Neuronal stem cell (in vitro differentiated cells): ENCODE measurements around the gene DKKL1.
"Not testable (repeated sequence)": the region's sequence is repeated elsewhere in the genome, so short reads cannot be mapped to it uniquely, and the experiment has no call there.

ENCODE experiments used
- DNase-seq: peaks from one replicate; pipeline ENCODE4 v3.0.0-alpha.2; 2013; ENCODE audit warnings: low spot score
- H2AFZ ChIP-seq: one replicate; pipeline ENCODE4 v1.6.1; 2013; ENCODE audit warnings: mild to moderate bottlenecking, low read length, inconsistent platforms
- H2AK5ac ChIP-seq: 2 replicates; pipeline ENCODE4 v1.6.1; 2013; ENCODE audit warnings: low read depth, mild to moderate bottlenecking, inconsistent platforms, low read length, moderate library complexity, mixed read lengths
- H2BK120ac ChIP-seq: 2 replicates; pipeline ENCODE4 v1.6.1; 2013; ENCODE audit warnings: low read depth, mild to moderate bottlenecking, inconsistent platforms, low read length, moderate library complexity, mixed read lengths
- H2BK12ac ChIP-seq: one replicate; pipeline ENCODE4 v1.6.1; 2013; ENCODE audit warnings: low read length, inconsistent platforms
- H2BK15ac ChIP-seq: 2 replicates; pipeline ENCODE4 v1.6.1; 2013; ENCODE audit warnings: mild to moderate bottlenecking, low read length, inconsistent platforms, mixed read lengths
- H2BK5ac ChIP-seq: one replicate; pipeline ENCODE4 v1.6.1; 2013; ENCODE audit warnings: inconsistent platforms, mild to moderate bottlenecking, low read length, moderate library complexity
- H3K14ac ChIP-seq: one replicate; pipeline ENCODE4 v1.6.1; 2013; ENCODE audit warnings: low read length, inconsistent platforms
- H3K18ac ChIP-seq: 2 replicates; pipeline ENCODE4 v1.6.1; 2013; ENCODE audit warnings: low read length, inconsistent platforms
- H3K23ac ChIP-seq: 2 replicates; pipeline ENCODE4 v1.6.1; 2013; ENCODE audit warnings: low read depth, mild to moderate bottlenecking, mixed read lengths, low read length, inconsistent platforms; ENCODE audit not compliant: poor library complexity
- H3K27ac ChIP-seq: replicated peaks from 3 replicates; pipeline ENCODE4 v1.5.1; 2013; ENCODE audit warnings: low read length, inconsistent platforms
- H3K27me3 ChIP-seq, 3 experiments: 2 replicates each; pipeline ENCODE4 v1.6.1; 2013; ENCODE audit warnings: low read length in 3 of 3, mild to moderate bottlenecking in 2 of 3, inconsistent platforms in 1 of 3, low read depth in 1 of 3, mixed read lengths in 1 of 3, moderate library complexity in 1 of 3; ENCODE audit not compliant: control insufficient read depth in 3 of 3, insufficient read depth in 3 of 3
- H3K36me3 ChIP-seq, 2 donors: replicated peaks in 1 of 2; 2 replicates each; pipeline ENCODE4 v1.6.1; 2013; ENCODE audit warnings: low read length in 2 of 2; ENCODE audit not compliant: control insufficient read depth in 2 of 2, insufficient read depth in 2 of 2
- H3K4ac ChIP-seq: 2 replicates; pipeline ENCODE4 v1.6.1; 2013; ENCODE audit warnings: inconsistent platforms, mild to moderate bottlenecking, low read length, moderate library complexity
- H3K4me1 ChIP-seq, 2 donors: 1 replicate in 1 of 2; 2 replicates in 1 of 2; pipeline ENCODE4 v1.6.1; 2013; ENCODE audit warnings: low read length in 2 of 2, low read depth in 1 of 2; ENCODE audit not compliant: control insufficient read depth in 2 of 2, insufficient read depth in 1 of 2
- H3K4me2 ChIP-seq: one replicate; pipeline ENCODE4 v1.6.1; 2013; ENCODE audit warnings: mild to moderate bottlenecking, low read length, inconsistent platforms; ENCODE audit not compliant: insufficient read depth, poor library complexity, severe bottlenecking
- H3K4me3 ChIP-seq, 2 donors: 2 replicates each; pipeline ENCODE4 v1.5.1; 2013; ENCODE audit warnings: low read length in 2 of 2, mild to moderate bottlenecking in 2 of 2, inconsistent platforms in 1 of 2, moderate library complexity in 1 of 2
- H3K79me1 ChIP-seq: one replicate; pipeline ENCODE4 v1.6.1; 2013; ENCODE audit warnings: low read depth, mild to moderate bottlenecking, inconsistent platforms, low read length, moderate library complexity
- H3K9ac ChIP-seq: one replicate; pipeline ENCODE4 v1.6.1; 2013; ENCODE audit warnings: mild to moderate bottlenecking, low read depth, low read length, inconsistent platforms; ENCODE audit not compliant: poor library complexity
- H3K9me3 ChIP-seq, 2 donors: replicated peaks in 1 of 2; 2 replicates each; pipeline versions ENCODE3 to v1.6.1; 2013; ENCODE audit warnings: low read length in 2 of 2, mild to moderate bottlenecking in 2 of 2, inconsistent platforms in 1 of 2, low read depth in 1 of 2, mixed read lengths in 1 of 2, moderate library complexity in 1 of 2; ENCODE audit not compliant: control insufficient read depth in 2 of 2, insufficient read depth in 1 of 2
- H4K8ac ChIP-seq: one replicate; pipeline ENCODE4 v1.6.1; 2013; ENCODE audit warnings: low read depth, mild to moderate bottlenecking, inconsistent platforms, low read length, moderate library complexity
- H4K91ac ChIP-seq: one replicate; pipeline ENCODE4 v1.6.1; 2013; ENCODE audit warnings: low read length, low read depth, mild to moderate bottlenecking, inconsistent platforms; ENCODE audit not compliant: poor library complexity
- WGBS, 2 donors: extraction: QIAGEN DNeasy Blood & Tissue Kit; methylation state at CpG; one replicate each; pipeline ENCODE4 v1.1.7; 2013; ENCODE audit warnings: missing lambda C conversion rate in 2 of 2, mixed read lengths in 1 of 2; ENCODE audit not compliant: insufficient read length in 2 of 2, insufficient replicate concordance in 1 of 2; ENCODE audit errors: extremely low coverage in 2 of 2; 5-methylcytosine and 5-hydroxymethylcytosine counted together

DKKL1 gene

GRCh38 chr19:49324801-49325576 is 38.7 kb upstream of the DKKL1 start, which contains the start of gene SLC6A16:
Gene SLC6A16, minus strand, starts transcription at chr19:49325191. Its CDS starts 13,844 bp downstream, at chr19:49311347.
- H3K9ac ChIP-seq, result peak within 1 kb of the TSS; percentile 60
- no peak within 1 kb of the TSS for H2AFZ ChIP-seq
- no peak within 1 kb of the TSS for H4K8ac ChIP-seq
- peaks cover 12 to 91% of the 10 kb centered on the region in 2 donors for H3K36me3 ChIP-seq
- no peak within 1 kb of the TSS for H2AK5ac ChIP-seq
- H3K9me3 ChIP-seq, result peaks cover 10 to 35% of the 10 kb centered on the region in 2 donors
- H3K4me2 ChIP-seq, result no peak within 1 kb of the TSS
- no peak within 1 kb of the TSS for H2BK15ac ChIP-seq
- H3K18ac ChIP-seq, result no peak within 1 kb of the TSS
- H3K79me1 ChIP-seq, result no peaks in the 10 kb centered on the region
- H2BK12ac ChIP-seq, result no peak within 1 kb of the TSS
- H2BK120ac ChIP-seq, result no peak within 1 kb of the TSS
- no peak within 1 kb of the TSS for H3K4ac ChIP-seq
- H4K91ac ChIP-seq, result no peak within 1 kb of the TSS
- H3K27ac ChIP-seq, result no peak within 1 kb of the TSS
- peaks cover 0 to 2% (median 0%) of the 10 kb centered on the region in 3 experiments for H3K27me3 ChIP-seq
- H2BK5ac ChIP-seq, result peak within 1 kb of the TSS; percentile 39
- H3K23ac ChIP-seq, result peak within 1 kb of the TSS; percentile 43
- H3K14ac ChIP-seq, result no peak within 1 kb of the TSS
- DNase-seq, result no peak
- WGBS, 2 donors, result no CpG with 5 or more reads among the region's 38 CpGs
- no peaks in the 10 kb centered on the region for H3K4me1 ChIP-seq
- H3K4me3 ChIP-seq, result no peak within 1 kb of the TSS

GRCh38 chr19:49325756-49326155 is 37.9 kb upstream of the DKKL1 start:
- not testable (repeated sequence) for H4K8ac ChIP-seq, H3K4me3 ChIP-seq, H3K9ac ChIP-seq, H3K27me3 ChIP-seq, H3K4me2 ChIP-seq, H2BK15ac ChIP-seq, H3K23ac ChIP-seq, H2BK5ac ChIP-seq, H2AFZ ChIP-seq, H3K14ac ChIP-seq, H3K4me1 ChIP-seq, H3K27ac ChIP-seq, H3K18ac ChIP-seq, H3K4ac ChIP-seq, H4K91ac ChIP-seq, DNase-seq, H2BK12ac ChIP-seq, H2AK5ac ChIP-seq, H3K79me1 ChIP-seq, H2BK120ac ChIP-seq
- WGBS, 2 donors, result no CpG with 5 or more reads among the region's 13 CpGs
- Histone ChIP-seq H3K36me3 (peaks cover 18 to 92% of the 10 kb centered on the region in 2 donors), H3K9me3 (peaks cover 10 to 30% of the 10 kb centered on the region in 2 donors)

GRCh38 chr19:49326165-49326704 is 37.4 kb upstream of the DKKL1 start:
- H4K91ac ChIP-seq, result no peak overlapping the region
- H3K79me1 ChIP-seq, result no peaks in the 10 kb centered on the region
- no CpG with 5 or more reads among the region's 3 CpGs for WGBS, 2 donors
- no peak overlapping the region for H2BK15ac ChIP-seq
- no peak overlapping the region for H2BK12ac ChIP-seq
- no peak overlapping the region for H3K4me2 ChIP-seq
- no peak overlapping the region for H4K8ac ChIP-seq
- H2AFZ ChIP-seq, result no peak overlapping the region
- no peaks in the 10 kb centered on the region for H3K4me1 ChIP-seq
- H3K36me3 ChIP-seq, result peaks cover 18 to 92% of the 10 kb centered on the region in 2 donors
- H3K4ac ChIP-seq, result no peak overlapping the region
- H3K9me3 ChIP-seq, result peaks cover 10 to 25% of the 10 kb centered on the region in 2 donors
- H3K9ac ChIP-seq, result no peak overlapping the region
- no peak overlapping the region for H2BK5ac ChIP-seq
- H3K23ac ChIP-seq, result no peak overlapping the region
- H3K14ac ChIP-seq, result no peak overlapping the region
- H2BK120ac ChIP-seq, result no peak overlapping the region
- H3K27me3 ChIP-seq, result peaks cover 0 to 2% (median 0%) of the 10 kb centered on the region in 3 experiments
- H3K18ac ChIP-seq, result no peak overlapping the region
- no peak overlapping the region for H3K4me3 ChIP-seq
- no peak overlapping the region for H2AK5ac ChIP-seq
- no peak overlapping the region for H3K27ac ChIP-seq
- no peak for DNase-seq

- H2AFZ ChIP-seq, result no peak overlapping the region
- H3K4ac ChIP-seq, result no peak overlapping the region
- no peak overlapping the region for H2BK120ac ChIP-seq
- no peaks in the 10 kb centered on the region for H3K79me1 ChIP-seq
- no peak overlapping the region for H3K4me3 ChIP-seq
- no peak overlapping the region for H3K4me2 ChIP-seq
- peaks cover 0 to 2% (median 0%) of the 10 kb centered on the region in 3 experiments for H3K27me3 ChIP-seq
- H2AK5ac ChIP-seq, result no peak overlapping the region
- no peak overlapping the region for H2BK12ac ChIP-seq
- H3K36me3 ChIP-seq, result peaks cover 19 to 85% of the 10 kb centered on the region in 2 donors
- H3K9ac ChIP-seq, result no peak overlapping the region
- H2BK15ac ChIP-seq, result no peak overlapping the region
- H3K4me1 ChIP-seq, result no peaks in the 10 kb centered on the region
- H3K27ac ChIP-seq, result no peak overlapping the region
- no peak overlapping the region for H4K8ac ChIP-seq
- no peak overlapping the region for H3K23ac ChIP-seq
- no peak overlapping the region for H4K91ac ChIP-seq
- no peak overlapping the region for H3K14ac ChIP-seq
- no peak overlapping the region for H3K18ac ChIP-seq
- H3K9me3 ChIP-seq, result peaks cover 8 to 13% of the 10 kb centered on the region in 2 donors
- no CpG with 5 or more reads among the region's 2 CpGs for WGBS, 2 donors
- no peak overlapping the region for H2BK5ac ChIP-seq
- DNase-seq, result no peak
These were observed 35.7 kb upstream of the DKKL1 start for GRCh38 chr19:49327878-49328544.
